ENCODE results near the gene VPS26B.
"Not testable (repeated sequence)": the region's sequence is repeated elsewhere in the genome, so short reads cannot be mapped to it uniquely, and the experiment has no call there.

Gene VPS26B

GRCh38 chr11:134283461-134284230 lies 59.2 kb downstream of the VPS26B start:
- no peak for DNase-seq

GRCh38 chr11:134284349-134284748 lies 59.9 kb downstream of the VPS26B start:
- DNase-seq: not testable (repeated sequence)

- no peak for DNase-seq
These were observed 63.1 kb downstream of the VPS26B start for GRCh38 chr11:134287561-134287960.

- no peak for DNase-seq
These were observed 64.0 kb downstream of the VPS26B start for GRCh38 chr11:134288486-134288885.

- no peak for DNase-seq
These were observed 64.7 kb downstream of the VPS26B start for GRCh38 chr11:134289167-134289566.

GRCh38 chr11:134289789-134290188 lies 65.3 kb downstream of the VPS26B start:
- no peak for DNase-seq

GRCh38 chr11:134290646-134291045 lies 66.2 kb downstream of the VPS26B start:
- no peak for DNase-seq

- no peak for DNase-seq
These were observed 66.7 kb downstream of the VPS26B start for GRCh38 chr11:134291196-134291595.

GRCh38 chr11:134292661-134293060 lies 68.2 kb downstream of the VPS26B start:
- no peak for DNase-seq

GRCh38 chr11:134293119-134294113 lies 68.9 kb downstream of the VPS26B start:
- no peak for DNase-seq

- no peak for DNase-seq
These were observed 70.2 kb downstream of the VPS26B start for GRCh38 chr11:134294664-134295063.
